Inferior parietal cortex (tissue), 1 donor: ENCODE data around the gene TMEM255A.

ENCODE experiments used
- DNase-seq: peaks from one replicate; pipeline ENCODE4 v3.0.0-alpha.2; 2016; ENCODE audit errors: extremely low spot score

TMEM255A gene

DNA sequence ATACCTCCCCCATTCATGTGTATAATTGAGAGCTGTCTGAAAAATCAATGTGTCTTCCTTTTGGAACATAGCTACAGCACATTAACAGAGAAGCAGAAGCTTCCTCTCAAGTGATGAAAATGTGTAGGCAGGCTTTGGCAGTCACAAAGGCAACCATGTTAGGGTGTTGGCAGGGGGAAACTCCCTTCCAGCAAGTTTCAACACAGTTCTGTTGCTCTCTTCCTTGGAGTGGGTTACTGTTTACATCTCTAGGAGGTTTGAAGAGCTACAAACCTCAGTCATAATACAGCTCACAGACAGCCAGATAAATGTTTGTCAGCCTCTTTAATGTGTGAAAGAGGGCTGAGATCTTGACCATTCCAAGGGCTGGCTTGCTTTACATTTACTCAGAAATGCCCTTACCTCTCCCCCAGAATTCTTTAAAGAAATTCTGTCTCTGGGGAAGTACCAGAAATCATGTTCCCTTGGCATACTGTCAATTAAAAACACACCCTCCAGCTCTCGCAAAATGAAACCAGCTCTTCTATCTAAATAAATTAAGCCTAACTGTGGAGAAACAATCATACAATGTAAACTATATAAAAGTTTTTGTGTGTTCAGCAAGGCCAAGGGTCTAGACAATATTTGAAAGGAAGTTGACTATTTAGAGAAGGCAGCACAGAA is 41.8 kb downstream of the TMEM255A start:
- no peak for DNase-seq

DNA sequence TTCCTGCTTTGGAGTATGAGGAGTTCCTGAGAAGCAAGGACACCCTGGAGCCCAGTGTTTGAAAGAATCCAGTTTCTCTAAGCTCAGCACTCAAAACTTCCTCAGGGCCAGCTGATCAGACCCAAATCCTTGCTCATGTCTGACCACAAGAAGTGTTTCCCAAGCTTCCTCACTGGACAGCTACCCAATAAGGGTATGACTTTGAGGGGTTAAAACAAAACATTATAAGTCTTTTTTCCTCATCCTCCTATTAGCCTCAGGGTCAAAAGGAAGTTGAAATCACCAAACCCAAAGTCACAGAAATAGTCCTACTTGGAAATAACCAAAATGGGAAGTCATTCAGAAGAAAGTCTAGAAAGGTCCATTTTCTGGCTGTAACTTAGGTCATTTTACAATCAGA is 46.9 kb downstream of the TMEM255A start:
- DNase-seq: no peak

GRCh38 chrX:120262859-120263708 is 48.2 kb downstream of the TMEM255A start:
- DNase-seq: no peak

GRCh38 chrX:120260369-120260768 is 50.9 kb downstream of the TMEM255A start:
- no peak for DNase-seq

DNA sequence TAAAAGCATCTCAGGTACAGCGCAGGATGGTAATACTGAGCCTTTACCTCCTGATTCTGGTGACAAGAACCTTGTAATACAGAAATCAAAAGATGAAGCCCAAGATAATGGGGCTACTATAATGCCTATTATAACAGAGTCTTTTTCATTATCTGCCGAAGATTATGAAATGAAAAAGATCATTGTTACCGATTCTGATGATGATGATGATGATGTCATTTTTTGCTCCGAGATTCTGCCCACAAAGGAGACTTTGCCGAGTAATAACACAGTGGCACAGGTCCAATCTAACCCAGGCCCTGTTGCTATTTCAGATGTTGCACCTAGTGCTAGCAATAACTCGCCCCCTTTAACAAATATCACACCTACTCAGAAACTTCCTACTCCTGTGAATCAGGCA is 57.5 kb downstream of the TMEM255A start:
- no peak for DNase-seq

DNA sequence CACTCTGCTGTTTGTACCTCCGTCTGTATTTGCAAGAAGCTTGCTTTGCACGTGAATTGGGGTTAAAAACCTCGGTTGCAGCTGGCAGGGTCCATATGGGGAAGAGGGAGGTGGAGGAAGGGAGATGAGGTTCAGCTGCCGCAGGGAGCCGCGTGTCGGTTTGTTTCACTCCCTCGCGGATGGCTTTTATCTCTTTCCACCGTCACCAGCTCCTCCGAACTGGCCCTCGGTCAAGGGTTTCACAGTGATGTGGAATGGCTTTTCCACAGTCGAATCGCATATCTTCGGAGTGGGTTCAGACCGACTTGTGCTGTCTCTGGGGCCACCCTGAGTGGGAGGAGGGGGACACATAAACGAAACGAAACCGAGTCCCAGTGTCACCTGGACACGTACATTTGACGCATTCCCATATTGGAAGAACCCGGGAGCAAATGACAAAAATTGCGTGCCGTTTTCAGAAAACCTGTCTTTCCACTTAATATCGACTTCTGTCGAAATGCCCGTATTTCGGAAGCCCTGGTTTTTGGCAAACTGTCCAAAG is 59.7 kb downstream of the TMEM255A start:
- DNase-seq: peak; percentile 17

DNA sequence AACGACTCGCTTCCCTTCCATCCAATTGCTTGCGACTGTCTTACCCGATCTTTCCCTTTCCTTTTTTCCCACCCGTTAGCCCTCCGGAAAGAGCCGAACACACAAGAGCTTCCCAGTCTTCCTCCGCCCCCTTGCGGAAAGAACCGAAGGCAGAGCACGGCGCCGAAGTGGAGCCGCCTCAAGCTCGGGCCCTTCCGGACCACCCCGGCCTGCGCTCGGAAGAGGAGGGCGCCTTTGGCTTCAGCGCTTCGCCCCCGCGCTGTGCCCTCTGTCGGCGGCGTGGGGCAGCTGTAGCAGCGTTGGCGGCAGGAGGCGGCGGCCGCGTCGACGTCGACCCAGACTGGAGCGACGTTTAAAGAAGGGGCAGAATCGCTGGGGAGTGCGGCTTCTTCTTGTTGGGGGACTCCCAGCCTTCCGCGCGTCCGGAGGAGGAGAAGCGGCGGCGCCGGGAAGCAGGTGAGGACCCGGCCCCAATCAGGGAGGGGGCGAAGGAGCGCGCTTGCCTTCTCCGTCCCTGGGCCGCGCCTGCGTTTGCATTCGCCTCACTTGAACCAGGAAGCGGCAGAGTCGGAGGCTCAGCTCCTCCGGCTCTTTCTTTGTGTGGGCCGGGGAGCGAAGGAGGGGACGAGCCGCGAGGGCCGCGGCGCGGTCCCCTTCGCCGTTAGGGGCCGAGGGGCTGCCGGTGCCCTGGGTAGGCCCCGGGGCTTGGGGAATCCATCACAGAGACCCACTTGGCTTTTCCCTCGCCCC is 60.6 kb downstream of the TMEM255A start, which contains the start of gene ZBTB33:
ZBTB33 (plus strand) TSS at position 291 of the 750 bp plus-strand sequence. CDS start 2,604 bp downstream, outside the sequence.
- peak; percentile 87 for DNase-seq

DNA sequence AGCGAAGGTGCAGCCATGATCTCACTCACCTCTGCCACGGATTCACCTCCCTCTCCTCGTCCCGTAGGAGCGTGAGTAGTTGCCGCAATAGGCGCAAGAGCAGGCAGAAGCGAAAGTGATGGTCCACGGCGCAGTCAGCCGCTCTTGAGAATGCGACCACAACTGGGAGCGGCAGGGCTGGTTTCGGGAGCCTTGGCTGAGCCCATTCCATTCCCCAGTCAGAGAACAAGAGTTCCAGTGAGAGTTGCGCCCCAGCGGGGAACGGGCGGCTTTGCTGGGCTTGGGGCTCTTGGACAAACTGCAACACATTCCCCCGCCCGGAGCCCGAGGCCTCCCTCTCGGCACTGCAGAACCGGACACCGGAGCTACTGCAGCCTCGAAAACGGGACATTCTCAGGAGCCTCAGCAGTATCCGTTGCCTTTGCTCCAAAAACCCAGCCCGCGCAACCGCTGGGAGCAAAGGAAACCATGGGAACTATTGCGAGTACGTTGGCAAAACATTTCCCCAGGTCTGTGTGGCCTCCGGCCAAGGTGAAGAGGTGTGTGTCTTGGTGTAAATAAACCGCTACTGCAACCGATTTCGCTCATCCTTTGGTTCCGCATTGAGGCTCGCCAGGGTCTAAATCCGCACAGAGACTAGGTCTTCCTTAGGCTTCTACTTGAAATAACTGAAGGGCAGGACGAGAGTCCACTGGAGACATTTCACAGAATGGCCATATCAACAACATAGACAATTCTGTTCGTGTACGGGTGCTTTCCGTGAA is 66.3 kb downstream of the TMEM255A start:
- DNase-seq: peak; percentile 68

GRCh38 chrX:120244395-120244734 is 66.9 kb downstream of the TMEM255A start:
- DNase-seq: no peak

DNA sequence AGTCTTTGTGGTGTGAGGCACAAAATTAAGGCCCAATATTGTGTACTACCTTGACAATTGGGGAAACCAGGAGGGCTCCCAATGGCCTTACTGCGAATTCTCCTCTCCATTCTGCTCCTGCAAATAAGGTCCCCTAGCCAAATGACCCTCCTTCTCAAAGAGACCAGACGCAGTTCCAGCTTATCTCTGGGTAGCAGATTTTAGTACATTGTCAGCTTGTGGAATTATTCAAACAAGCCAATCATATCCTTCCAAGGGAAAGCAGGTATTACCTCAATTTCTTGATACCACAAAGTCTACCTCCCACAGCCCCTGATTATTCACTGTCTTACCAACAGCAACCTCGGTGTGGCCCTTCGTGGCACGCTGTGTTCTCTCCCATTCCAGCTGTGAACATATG is 68.4 kb downstream of the TMEM255A start:
- no peak for DNase-seq

GRCh38 chrX:120238933-120239332 is 72.3 kb downstream of the TMEM255A start:
- no peak for DNase-seq

GRCh38 chrX:120236687-120237479 is 74.4 kb downstream of the TMEM255A start:
- DNase-seq: no peak

GRCh38 chrX:120235284-120235683 is 76.0 kb downstream of the TMEM255A start:
- DNase-seq: no peak

- DNase-seq: no peak
These were observed 82.9 kb downstream of the TMEM255A start for GRCh38 chrX:120228187-120228908.

DNA sequence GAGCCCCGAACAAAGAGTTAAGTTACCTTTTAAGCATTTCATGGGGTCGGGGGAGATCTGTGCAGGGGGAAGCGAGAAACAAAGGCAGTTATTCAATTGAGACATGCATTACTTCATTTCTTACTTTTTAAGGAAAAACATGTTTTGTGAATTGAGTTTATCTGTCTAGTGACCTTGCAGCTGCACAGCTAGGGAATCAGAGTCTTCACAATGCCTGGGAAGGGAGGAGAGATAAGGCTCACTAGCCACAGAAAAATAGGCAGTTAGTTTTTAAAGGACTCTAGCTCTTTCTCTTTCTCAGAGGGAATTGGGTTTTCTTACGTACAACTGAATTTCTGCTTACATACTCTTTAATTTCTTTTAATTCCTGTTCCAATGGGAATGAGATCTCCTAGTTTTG is 86.9 kb downstream of the TMEM255A start:
- no peak for DNase-seq

DNA sequence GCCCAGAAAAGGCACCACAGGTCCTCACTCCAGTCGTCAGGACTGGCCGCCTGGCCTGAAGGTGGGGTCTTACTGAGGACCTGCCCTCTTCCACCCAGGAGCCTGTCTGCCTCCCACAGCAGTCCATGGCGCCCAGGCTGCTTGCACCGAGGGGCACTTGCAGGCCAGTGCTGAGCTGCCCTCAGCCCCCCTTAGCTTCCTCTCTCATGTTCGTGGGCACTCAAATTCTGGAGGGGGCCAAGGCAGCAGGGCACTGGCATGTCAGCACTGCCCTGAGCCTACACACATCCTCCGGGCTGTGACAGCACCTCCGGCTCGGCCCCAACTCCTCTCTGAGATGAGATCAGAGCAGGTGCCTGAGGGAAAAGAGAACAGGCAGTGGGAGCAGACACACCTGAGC is 87.9 kb downstream of the TMEM255A start:
- DNase-seq: no peak

DNA sequence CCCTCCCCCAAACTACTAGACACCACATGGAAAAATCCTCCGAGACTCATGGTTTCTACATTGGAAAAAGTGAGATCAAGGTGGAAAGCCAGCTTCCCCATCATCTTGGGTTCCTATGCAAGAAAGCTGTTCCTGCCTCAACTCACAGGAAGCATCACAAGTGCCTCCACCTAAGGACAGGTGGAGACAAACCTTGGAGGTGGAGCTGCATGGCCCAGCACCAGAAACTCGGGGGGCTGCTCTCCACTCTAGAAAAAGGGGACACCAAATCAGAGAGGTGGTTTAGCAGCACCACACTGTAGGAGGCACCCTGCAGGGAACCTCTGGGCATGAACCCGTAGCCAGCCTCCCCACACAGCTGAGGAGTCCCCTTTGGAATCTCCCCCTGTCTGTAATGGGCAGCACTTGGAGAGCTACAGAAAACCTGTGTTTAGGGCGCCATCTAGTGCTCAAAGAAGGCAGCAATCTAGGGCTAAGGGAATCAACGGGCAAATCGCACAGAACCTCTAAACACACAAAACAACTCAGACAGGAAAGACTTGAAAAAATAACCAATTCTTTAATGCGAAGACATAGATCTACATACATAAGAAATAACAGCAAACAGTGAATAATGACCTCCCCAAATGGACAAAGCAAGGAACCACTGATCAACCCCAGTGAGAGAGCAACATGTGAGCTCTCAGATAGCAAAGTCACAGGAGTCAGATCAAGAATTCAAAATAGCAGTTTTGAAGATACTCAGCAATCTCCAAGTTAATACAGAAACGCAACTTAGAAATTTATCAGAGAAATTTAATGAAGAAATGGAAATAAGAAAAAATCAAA is 97.6 kb downstream of the TMEM255A start:
- peak; percentile 65 for DNase-seq
